Mesenchymal stem cell (in vitro differentiated cells and primary cell): ENCODE data around the gene MCM7.

ENCODE experiments used
- DNase-seq: peaks from one replicate; pipeline ENCODE4 v3.0.0-alpha.2; 2013
- H2AFZ ChIP-seq: one replicate; pipeline ENCODE4 v1.6.1; 2013; ENCODE audit warnings: low read depth, mild to moderate bottlenecking, control low read depth, inconsistent platforms, low read length, moderate library complexity
- H2AK5ac ChIP-seq: 2 replicates; pipeline ENCODE4 v1.6.1; 2013; ENCODE audit warnings: low read length, moderate library complexity, mild to moderate bottlenecking, inconsistent platforms; ENCODE audit not compliant: severe bottlenecking
- H2BK120ac ChIP-seq: one replicate; pipeline ENCODE4 v1.6.1; 2013; ENCODE audit warnings: low read depth, mild to moderate bottlenecking, inconsistent platforms, low read length, moderate library complexity
- H2BK12ac ChIP-seq, 2 experiments: one replicate each; pipeline ENCODE4 v1.6.1; 2013; ENCODE audit warnings: inconsistent platforms in 2 of 2, low read length in 2 of 2, mild to moderate bottlenecking in 2 of 2, moderate library complexity in 2 of 2, control low read depth in 1 of 2
- H2BK15ac ChIP-seq: one replicate; pipeline ENCODE4 v1.6.1; 2013; ENCODE audit warnings: mild to moderate bottlenecking, low read depth, inconsistent platforms; ENCODE audit not compliant: poor library complexity, severe bottlenecking
- H2BK5ac ChIP-seq: 2 replicates; pipeline ENCODE4 v1.6.1; 2013; ENCODE audit warnings: low read depth, mild to moderate bottlenecking, low read length, control low read depth, inconsistent platforms; ENCODE audit not compliant: poor library complexity, severe bottlenecking
- H3K14ac ChIP-seq, 2 experiments: one replicate each; pipeline ENCODE4 v1.6.1; 2013; ENCODE audit warnings: inconsistent platforms in 2 of 2, low read length in 2 of 2, control low read depth in 1 of 2, mild to moderate bottlenecking in 1 of 2, moderate library complexity in 1 of 2
- H3K18ac ChIP-seq, 2 experiments: one replicate each; pipeline ENCODE4 v1.6.1; 2013; ENCODE audit warnings: inconsistent platforms in 2 of 2, low read length in 2 of 2, control low read depth in 1 of 2, low read depth in 1 of 2, mild to moderate bottlenecking in 1 of 2
- H3K23ac ChIP-seq, 2 experiments: one replicate each; pipeline ENCODE4 v1.6.1; 2013; ENCODE audit warnings: inconsistent platforms in 2 of 2, low read length in 2 of 2, mild to moderate bottlenecking in 2 of 2, moderate library complexity in 2 of 2, control low read depth in 1 of 2
- H3K27ac ChIP-seq: 2 replicates; pipeline ENCODE4 v1.5.1; 2013; ENCODE audit warnings: mild to moderate bottlenecking, moderate library complexity, low read length, control low read depth, inconsistent platforms; ENCODE audit not compliant: poor library complexity, severe bottlenecking
- H3K27me3 ChIP-seq, 2 experiments: 2 replicates each; pipeline versions ENCODE4 v1.6.1 to v1.7.0; 2013; ENCODE audit warnings: low read length in 2 of 2, mild to moderate bottlenecking in 2 of 2, moderate library complexity in 2 of 2, control low read depth in 1 of 2, inconsistent platforms in 1 of 2; ENCODE audit not compliant: control insufficient read depth in 1 of 2, insufficient read depth in 1 of 2
- H3K36me3 ChIP-seq, 2 experiments: 2 replicates each; pipeline versions ENCODE4 v1.6.1 to v1.7.0; 2013; ENCODE audit warnings: low read length in 2 of 2, control low read depth in 1 of 2, inconsistent platforms in 1 of 2, low read depth in 1 of 2, mild to moderate bottlenecking in 1 of 2; ENCODE audit not compliant: insufficient read depth in 2 of 2, control insufficient read depth in 1 of 2
- H3K4ac ChIP-seq, 2 experiments: one replicate each; pipeline ENCODE4 v1.6.1; 2013; ENCODE audit warnings: inconsistent platforms in 2 of 2, low read length in 2 of 2, mild to moderate bottlenecking in 2 of 2, moderate library complexity in 2 of 2, control low read depth in 1 of 2, low read depth in 1 of 2
- H3K4me1 ChIP-seq: 2 replicates; pipeline ENCODE4 v1.6.1; 2013; ENCODE audit warnings: low read depth, low read length, control low read depth; ENCODE audit not compliant: control insufficient read depth, insufficient read depth
- H3K4me2 ChIP-seq: 2 replicates; pipeline ENCODE4 v1.6.1; 2013; ENCODE audit warnings: low read length, mild to moderate bottlenecking, inconsistent platforms; ENCODE audit not compliant: poor library complexity, severe bottlenecking
- H3K4me3 ChIP-seq, 2 experiments: 2 replicates each; pipeline versions ENCODE4 v1.5.1 to v1.7.0; 2013; ENCODE audit warnings: low read length in 2 of 2, mild to moderate bottlenecking in 2 of 2, control low read depth in 1 of 2, low read depth in 1 of 2; ENCODE audit not compliant: insufficient read depth in 1 of 2
- H3K79me1 ChIP-seq: replicated peaks from 2 replicates; pipeline ENCODE4 v1.6.1; 2013; ENCODE audit warnings: mild to moderate bottlenecking, control low read depth, low read length, inconsistent platforms; ENCODE audit not compliant: poor library complexity, severe bottlenecking
- H3K9ac ChIP-seq: 2 replicates; pipeline ENCODE4 v1.7.0; 2013; ENCODE audit warnings: mild to moderate bottlenecking, low read length, moderate library complexity
- H3K9me3 ChIP-seq: 2 replicates; pipeline ENCODE4 v1.7.0; 2013; ENCODE audit warnings: mild to moderate bottlenecking, low read length; ENCODE audit not compliant: control insufficient read depth
- H4K8ac ChIP-seq: one replicate; pipeline ENCODE4 v1.6.1; 2013; ENCODE audit warnings: inconsistent platforms, mild to moderate bottlenecking, low read length, moderate library complexity
- H4K91ac ChIP-seq: one replicate; pipeline ENCODE4 v1.6.1; 2013; ENCODE audit warnings: mild to moderate bottlenecking, low read length, inconsistent platforms
- WGBS: methylation state at CpG from one replicate; pipeline ENCODE4 v1.1.7; 2013; ENCODE audit warnings: mixed read lengths; 5-methylcytosine and 5-hydroxymethylcytosine counted together

The MCM7 gene

DNA sequence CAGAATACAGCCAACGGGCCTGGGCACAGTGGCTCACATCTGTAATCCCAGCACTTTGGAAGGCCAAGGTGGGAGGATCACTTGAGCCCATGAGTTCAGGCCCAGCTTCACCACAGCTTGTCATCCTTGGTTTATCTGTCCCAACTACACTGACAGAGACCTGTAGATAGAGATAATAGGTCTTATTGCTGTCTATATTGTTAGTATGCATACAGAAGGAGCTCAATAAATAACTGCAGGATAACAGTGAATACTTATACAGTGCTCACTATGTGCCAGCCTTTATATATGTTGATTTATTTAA is 19.5 kb upstream of the MCM7 start:
- H3K23ac ChIP-seq, result no peak overlapping the region
- no peak for DNase-seq
- 74% methylated on average over 1 of the region's 1 CpG for WGBS
- H4K8ac ChIP-seq, result peak overlapping the region; percentile 71
- H3K9ac ChIP-seq, result peak overlapping the region; percentile 94
- peak overlapping the region in 1 of 2 experiments; percentile 65 for H3K4ac ChIP-seq
- H2BK12ac ChIP-seq, result peak overlapping the region in 1 of 2 experiments; percentile 56
- peaks cover 11% of the 10 kb centered on the region for H3K4me1 ChIP-seq
- peak overlapping the region in 1 of 2 experiments; percentile 97 for H3K4me3 ChIP-seq
- H3K79me1 ChIP-seq, result peaks cover 31% of the 10 kb centered on the region
- peak overlapping the region in 1 of 2 experiments; percentile 71 for H3K18ac ChIP-seq
- peak overlapping the region; percentile 82 for H3K4me2 ChIP-seq
- H4K91ac ChIP-seq, result peak overlapping the region; percentile 55
- no peaks in the 10 kb centered on the region for H3K27me3 ChIP-seq
- H2AK5ac ChIP-seq, result no peak overlapping the region
- no peak overlapping the region for H3K14ac ChIP-seq
- no peaks in the 10 kb centered on the region for H3K9me3 ChIP-seq
- no peak overlapping the region for H2AFZ ChIP-seq
- H2BK15ac ChIP-seq, result no peak overlapping the region
- H3K27ac ChIP-seq, result peak overlapping the region; percentile 0
- no peak overlapping the region for H2BK5ac ChIP-seq
- peaks cover 20 to 29% of the 10 kb centered on the region in 2 experiments for H3K36me3 ChIP-seq
- peak overlapping the region; percentile 42 for H2BK120ac ChIP-seq

DNA sequence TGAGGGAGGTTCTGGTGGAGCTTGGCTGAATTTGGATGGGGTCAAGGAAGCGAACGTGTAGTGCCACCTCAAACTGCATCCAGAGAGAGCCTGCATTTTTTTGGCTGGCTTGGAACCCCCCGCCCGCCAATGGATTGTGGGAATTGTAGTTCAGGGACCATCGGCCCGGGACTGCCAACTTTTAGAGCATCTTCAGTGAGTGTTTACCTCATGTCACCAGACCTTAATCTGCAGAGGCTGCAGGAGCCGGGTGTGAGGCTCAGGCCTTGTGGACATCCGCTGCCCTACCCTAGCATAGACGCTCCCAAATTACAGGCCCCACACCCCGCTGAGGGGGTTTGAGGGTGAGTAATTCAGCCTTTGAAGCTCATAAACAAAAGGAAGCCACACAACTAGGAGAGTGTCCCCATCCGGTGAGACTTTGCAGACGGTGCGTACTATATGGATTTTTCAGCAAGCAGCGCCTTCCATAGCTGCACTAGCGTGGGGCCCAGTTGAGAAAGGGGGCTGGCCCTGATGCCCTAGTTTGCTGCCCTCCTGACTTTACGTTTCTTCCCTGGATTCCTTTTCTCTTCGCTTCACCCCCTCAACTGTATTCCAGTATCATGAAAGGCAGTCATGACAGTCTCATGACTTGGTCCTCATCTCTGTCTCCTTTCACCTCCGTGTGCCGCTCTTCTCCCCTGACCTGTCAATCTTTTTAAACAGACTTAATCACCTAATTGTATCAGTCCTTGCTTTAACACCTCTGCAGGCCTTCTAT is 19.0 kb upstream of the MCM7 start:
- no peak overlapping the region for H2BK5ac ChIP-seq
- peak overlapping the region; percentile 64 for H4K91ac ChIP-seq
- H3K9ac ChIP-seq, result peak overlapping the region; percentile 94
- peak overlapping the region; percentile 71 for H4K8ac ChIP-seq
- H2AFZ ChIP-seq, result no peak overlapping the region
- no peak overlapping the region for H3K23ac ChIP-seq
- peaks cover 11% of the 10 kb centered on the region for H3K4me1 ChIP-seq
- peak overlapping the region in 1 of 2 experiments; percentile 65 for H3K4ac ChIP-seq
- 10% methylated on average over 16 of the region's 19 CpGs for WGBS
- H2BK120ac ChIP-seq, result peak overlapping the region; percentile 42
- peak overlapping the region; percentile 53 for H3K27ac ChIP-seq
- peaks cover 27% of the 10 kb centered on the region for H3K79me1 ChIP-seq
- H3K14ac ChIP-seq, result no peak overlapping the region
- no peaks in the 10 kb centered on the region for H3K9me3 ChIP-seq
- H2BK12ac ChIP-seq, result peak overlapping the region; percentile 56 to 75
- no peak overlapping the region for H2AK5ac ChIP-seq
- DNase-seq, result peak; percentile 84
- H3K18ac ChIP-seq, result peak overlapping the region; percentile 71 to 80
- peak overlapping the region; percentile 64 to 97 for H3K4me3 ChIP-seq
- peak overlapping the region; percentile 82 for H3K4me2 ChIP-seq
- no peaks in the 10 kb centered on the region for H3K27me3 ChIP-seq
- H3K36me3 ChIP-seq, result peaks cover 20 to 25% of the 10 kb centered on the region in 2 experiments
- peak overlapping the region; percentile 78 for H2BK15ac ChIP-seq

DNA sequence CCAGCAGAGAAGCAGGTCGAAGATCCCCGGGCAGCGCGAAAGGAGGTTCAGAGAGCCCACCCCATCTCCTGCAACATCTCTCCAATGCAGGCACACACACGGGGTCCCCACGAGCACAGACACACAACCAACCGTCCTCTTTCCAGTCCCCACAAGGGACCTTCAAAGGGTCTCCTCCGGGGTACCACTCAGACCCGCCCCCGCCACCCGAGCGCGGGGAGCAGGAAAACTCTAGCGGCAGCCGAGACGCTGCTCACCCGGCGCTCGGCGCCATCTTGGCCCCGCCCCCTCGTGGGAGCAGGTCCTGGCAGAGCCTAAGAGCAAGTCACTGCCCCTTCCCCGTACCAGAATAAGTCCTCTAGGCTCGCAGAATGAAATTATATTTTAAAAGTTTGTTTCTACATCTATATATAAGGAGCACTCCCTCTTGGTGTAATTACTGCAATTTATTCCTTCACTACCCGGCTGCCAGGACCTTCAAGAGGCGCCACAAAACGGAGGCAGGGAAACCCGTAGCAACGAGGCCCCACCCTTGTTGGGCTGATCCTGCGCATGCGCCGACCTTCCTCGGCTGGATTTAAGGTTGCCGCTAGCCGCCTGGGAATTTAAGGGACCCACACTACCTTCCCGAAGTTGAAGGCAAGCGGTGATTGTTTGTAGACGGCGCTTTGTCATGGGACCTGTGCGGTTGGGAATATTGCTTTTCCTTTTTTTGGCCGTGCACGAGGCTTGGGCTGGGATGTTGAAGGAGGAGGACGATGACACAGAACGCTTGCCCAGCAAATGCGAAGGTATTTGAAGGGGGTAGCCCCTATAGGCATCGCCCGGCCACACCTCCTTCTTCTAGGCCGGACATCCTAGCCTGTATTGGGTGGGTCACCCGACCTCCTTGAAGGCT is 18.1 kb upstream of the MCM7 start, which contains the start of the genes CNPY4 and TAF6:
CNPY4 (plus strand) TSS at position 563 of the 898 bp plus-strand sequence; CDS start at position 674, 111 bp downstream.
TAF6 (minus strand) TSS at position 287 of the 898 bp plus-strand sequence. CDS start 5,149 bp downstream, outside the sequence.
- H3K27ac ChIP-seq, result peak within 1 kb of the TSS; percentile 53
- no peak within 1 kb of the TSS for H3K23ac ChIP-seq
- under 1% methylated on average over 41 of the region's 49 CpGs for WGBS
- no peak within 1 kb of the TSS for H2BK120ac ChIP-seq
- peak; percentile 96 for DNase-seq
- H4K8ac ChIP-seq, result peak within 1 kb of the TSS; percentile 84
- H2BK12ac ChIP-seq, result peak within 1 kb of the TSS; percentile 56 to 75
- peak within 1 kb of the TSS; percentile 24 for H2AK5ac ChIP-seq
- peak within 1 kb of the TSS; percentile 94 for H3K9ac ChIP-seq
- H3K18ac ChIP-seq, result peak within 1 kb of the TSS; percentile 80 to 94
- no peaks in the 10 kb centered on the region for H3K9me3 ChIP-seq
- H3K27me3 ChIP-seq, result no peaks in the 10 kb centered on the region
- no peak within 1 kb of the TSS for H2BK5ac ChIP-seq
- peak within 1 kb of the TSS; percentile 75 to 97 for H3K4me3 ChIP-seq
- peak within 1 kb of the TSS; percentile 65 to 87 for H3K4ac ChIP-seq
- H3K79me1 ChIP-seq, result peaks cover 30% of the 10 kb centered on the region
- peak within 1 kb of the TSS; percentile 64 for H4K91ac ChIP-seq
- peaks cover 11% of the 10 kb centered on the region for H3K4me1 ChIP-seq
- peak within 1 kb of the TSS; percentile 82 for H3K4me2 ChIP-seq
- H3K14ac ChIP-seq, result no peak within 1 kb of the TSS
- H2BK15ac ChIP-seq, result peak within 1 kb of the TSS; percentile 96
- peaks cover 17% of the 10 kb centered on the region in 2 experiments for H3K36me3 ChIP-seq
- peak within 1 kb of the TSS; percentile 6 for H2AFZ ChIP-seq
